KBM-7 (cell line): ENCODE measurements around the gene C10orf105.
A peak's percentile ranks its signal among the peaks of the same experiment; 100 is the strongest.

Source experiments
- DNase-seq: peaks from one replicate; pipeline ENCODE4 v3.0.0-alpha.2; 2015
- in situ Hi-C: fragments of 300-500 bp; cut with MboI; formaldehyde crosslinking; loops from 2 replicates; pipeline ENCODE4 v1.14.3; 2020; ENCODE audit warnings: low sequenced_read_pairs, low pct_unique_long_range_greater_than_20kb, mixed read lengths

Gene C10orf105

GRCh38 chr10:71687480-71687879, 32.1 kb downstream of the C10orf105 start:
- in situ Hi-C loops: no loop called here
- no peak for DNase-seq

- no peak for DNase-seq
- in situ Hi-C loops: no loop called here
Observed at GRCh38 chr10:71687077-71687476, 32.5 kb downstream of the C10orf105 start.

- in situ Hi-C loops: no loop called here
- no peak for DNase-seq
Observed at GRCh38 chr10:71685554-71686232, 33.9 kb downstream of the C10orf105 start.

GRCh38 chr10:71684356-71685173, 35.0 kb downstream of the C10orf105 start:
- peak; percentile 67 for DNase-seq
- in situ Hi-C loops: no loop called here

GRCh38 chr10:71683301-71683700, 36.3 kb downstream of the C10orf105 start:
- DNase-seq: no peak
- in situ Hi-C loops: no loop called here

- in situ Hi-C loops: no loop called here
- DNase-seq: no peak
Observed at GRCh38 chr10:71681977-71682376, 37.6 kb downstream of the C10orf105 start.

- in situ Hi-C loops: no loop called here
- no peak for DNase-seq
Observed at GRCh38 chr10:71679425-71679824, 40.2 kb downstream of the C10orf105 start.

- no peak for DNase-seq
- in situ Hi-C loops: no loop called here
Observed at GRCh38 chr10:71678057-71678805, 41.3 kb downstream of the C10orf105 start.

- DNase-seq: no peak
- in situ Hi-C loops: no loop called here
Observed at GRCh38 chr10:71677261-71677660, 42.3 kb downstream of the C10orf105 start.

- DNase-seq: no peak
- in situ Hi-C loops: no loop called here
Observed at GRCh38 chr10:71675295-71675970, 44.1 kb downstream of the C10orf105 start.

GRCh38 chr10:71671994-71672946, 47.3 kb downstream of the C10orf105 start:
- in situ Hi-C loops: no loop called here
- DNase-seq: no peak

GRCh38 chr10:71667387-71667752, 52.2 kb downstream of the C10orf105 start:
- in situ Hi-C loops: no loop called here
- DNase-seq: peak; percentile 45

- peak; percentile 40 for DNase-seq
- in situ Hi-C loops: no loop called here
Observed at GRCh38 chr10:71666639-71667386, 52.8 kb downstream of the C10orf105 start.

GRCh38 chr10:71665456-71665855, 54.1 kb downstream of the C10orf105 start:
- no peak for DNase-seq
- in situ Hi-C loops: no loop called here

GRCh38 chr10:71664585-71664984, 55.0 kb downstream of the C10orf105 start:
- in situ Hi-C loops: no loop called here
- DNase-seq: no peak

GRCh38 chr10:71663311-71663710, 56.3 kb downstream of the C10orf105 start:
- in situ Hi-C loops: no loop called here
- DNase-seq: no peak

- DNase-seq: no peak
- in situ Hi-C loops: no loop called here
Observed at GRCh38 chr10:71661779-71662336, 57.7 kb downstream of the C10orf105 start.
